AG20443 (cell line): Measurements from ENCODE around the gene AVEN.
"Not testable (repeated sequence)": the region's sequence is repeated elsewhere in the genome, so short reads cannot be mapped to it uniquely, and the experiment has no call there.

ENCODE experiments used
- DNase-seq: peaks from one replicate; pipeline ENCODE4 v3.0.0; 2012; ENCODE audit warnings: low spot score, mixed read lengths

AVEN gene, protein sequence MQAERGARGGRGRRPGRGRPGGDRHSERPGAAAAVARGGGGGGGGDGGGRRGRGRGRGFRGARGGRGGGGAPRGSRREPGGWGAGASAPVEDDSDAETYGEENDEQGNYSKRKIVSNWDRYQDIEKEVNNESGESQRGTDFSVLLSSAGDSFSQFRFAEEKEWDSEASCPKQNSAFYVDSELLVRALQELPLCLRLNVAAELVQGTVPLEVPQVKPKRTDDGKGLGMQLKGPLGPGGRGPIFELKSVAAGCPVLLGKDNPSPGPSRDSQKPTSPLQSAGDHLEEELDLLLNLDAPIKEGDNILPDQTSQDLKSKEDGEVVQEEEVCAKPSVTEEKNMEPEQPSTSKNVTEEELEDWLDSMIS

DNA sequence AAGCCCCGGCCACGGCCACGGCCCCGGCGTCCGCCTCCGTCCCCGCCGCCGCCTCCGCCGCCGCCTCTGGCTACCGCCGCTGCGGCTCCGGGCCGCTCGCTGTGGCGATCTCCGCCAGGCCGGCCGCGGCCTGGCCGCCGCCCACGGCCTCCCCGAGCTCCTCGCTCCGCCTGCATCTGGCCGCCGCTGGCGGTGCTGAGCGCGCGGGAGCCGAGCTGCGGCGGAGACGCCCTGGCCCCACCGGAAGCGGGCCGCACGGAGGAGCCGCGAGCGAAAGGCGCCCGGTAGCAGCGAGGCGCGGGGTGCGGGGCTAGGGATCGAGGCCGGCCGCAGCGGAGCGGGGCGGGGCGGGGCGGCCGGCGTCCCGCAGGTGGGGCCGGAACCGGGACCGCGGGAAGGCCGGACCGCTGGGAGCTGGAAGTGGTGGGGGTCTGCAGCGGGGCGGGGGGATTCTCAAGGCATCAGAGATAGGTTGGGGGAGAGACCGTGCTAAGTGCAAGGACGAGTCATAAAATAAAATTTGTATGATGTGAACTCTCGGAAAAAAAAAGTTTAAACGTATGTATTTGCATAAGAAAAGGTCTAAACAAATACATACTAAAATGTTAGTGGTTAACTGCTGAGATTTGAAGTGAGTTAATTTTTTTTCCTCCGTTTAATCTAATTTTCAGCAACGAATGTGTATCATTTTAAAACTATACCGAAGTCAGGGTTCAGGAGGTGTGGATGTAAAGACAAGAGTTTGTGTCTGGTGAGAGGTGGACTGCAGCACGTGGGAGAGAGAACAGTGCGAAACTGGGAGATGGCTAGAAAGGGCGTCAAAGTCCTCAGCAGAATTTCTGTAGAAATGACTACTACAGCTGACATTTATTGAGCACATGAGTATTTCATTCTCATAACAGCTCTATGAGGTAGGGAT is at the start of gene AVEN:
Gene AVEN (minus strand): TSS at position 334 of the 919 bp plus-strand sequence. CDS start 158 bp downstream, at position 176.
- DNase-seq: peak; percentile 77

DNA sequence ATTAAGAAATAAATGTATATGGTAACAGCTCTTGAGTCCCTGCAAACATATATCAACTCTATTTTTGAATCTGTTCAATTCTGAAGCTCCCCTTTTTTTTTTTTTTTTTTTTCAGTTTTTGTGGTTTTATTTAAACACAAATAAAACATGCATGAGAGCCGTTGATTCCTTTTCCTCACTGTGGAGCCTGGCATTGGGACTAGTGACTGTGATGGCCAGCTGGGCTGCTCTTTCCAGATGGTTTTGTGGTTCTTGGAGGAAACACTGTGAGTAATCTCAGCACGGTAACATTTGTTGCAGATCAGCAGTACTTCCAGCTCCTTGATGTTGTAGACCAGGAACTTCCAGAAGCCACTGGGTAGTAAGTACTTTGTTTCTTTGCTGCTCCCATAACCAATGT is 46.7 kb upstream of the AVEN start:
- peak; percentile 59 for DNase-seq

- peak; percentile 81 for DNase-seq
Observed at GRCh38 chr15:34084086-34084485, 45.1 kb upstream of the AVEN start.

DNA sequence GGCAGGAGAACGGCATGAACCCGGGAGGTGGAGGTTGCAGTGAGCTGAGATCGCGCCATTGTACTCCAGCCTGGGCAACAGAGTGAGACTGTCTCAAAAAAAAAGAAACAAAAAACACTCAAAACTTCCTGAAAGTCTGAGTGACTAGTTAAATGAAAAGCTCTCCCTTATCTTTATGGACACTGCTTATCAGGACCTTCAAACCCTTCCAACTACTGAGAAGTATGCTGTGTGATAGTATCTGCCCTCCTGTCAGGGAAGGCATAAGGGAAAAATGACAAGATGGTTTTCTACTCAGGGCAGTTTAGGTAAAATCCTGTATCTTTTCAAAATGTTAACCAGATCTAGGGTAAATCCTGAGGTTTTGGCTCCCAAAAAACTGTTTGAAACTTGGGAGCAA is 40.9 kb upstream of the AVEN start:
- DNase-seq: no peak

- DNase-seq: no peak
Observed at GRCh38 chr15:34078900-34079299, 39.9 kb upstream of the AVEN start.

GRCh38 chr15:34076785-34077184 is 37.8 kb upstream of the AVEN start:
- no peak for DNase-seq

- no peak for DNase-seq
Observed at GRCh38 chr15:34070003-34070402, 31.0 kb upstream of the AVEN start.

- no peak for DNase-seq
Observed at GRCh38 chr15:34065941-34066340, 26.9 kb upstream of the AVEN start.

DNA sequence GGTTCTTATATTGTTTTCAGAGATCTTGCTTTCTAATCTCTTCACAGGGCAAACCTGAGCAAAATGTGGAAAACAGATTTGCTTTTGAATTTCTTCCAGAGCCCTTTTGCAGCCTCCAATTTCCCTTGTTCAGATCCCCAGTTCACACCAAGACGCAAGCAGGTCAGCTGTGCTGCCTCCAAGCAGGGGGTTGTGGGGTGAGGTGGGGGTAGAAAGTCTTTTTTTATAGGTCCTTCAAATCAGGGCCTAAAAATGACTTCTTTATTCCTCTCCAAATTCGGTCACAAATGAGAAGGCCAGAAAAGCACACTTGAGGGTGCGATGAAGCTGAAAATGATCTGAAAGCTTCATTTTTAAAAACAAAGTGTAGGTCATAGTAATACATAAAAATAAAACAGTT is 26.3 kb upstream of the AVEN start:
- DNase-seq: no peak

DNA sequence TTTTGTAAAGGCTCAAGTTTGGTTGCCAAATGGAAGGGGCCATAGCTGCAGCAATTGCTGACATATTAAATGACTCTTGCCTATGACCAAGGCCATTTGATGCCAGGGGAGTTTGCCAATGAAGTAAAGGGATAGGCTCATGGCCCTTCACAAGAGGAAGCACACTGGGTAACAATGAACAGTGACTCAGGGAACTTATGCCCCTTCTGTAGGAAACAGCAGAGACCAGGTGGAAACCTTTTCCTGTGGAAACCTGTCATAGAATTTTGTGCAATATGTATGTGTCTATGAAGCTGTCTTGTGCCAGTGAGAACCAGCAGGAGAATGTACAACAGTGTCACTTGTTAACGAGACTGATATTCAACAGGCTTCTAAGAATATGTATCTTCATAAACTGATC is 25.4 kb upstream of the AVEN start:
- DNase-seq: no peak

- DNase-seq: no peak
Observed at GRCh38 chr15:34059946-34060345, 20.9 kb upstream of the AVEN start.

DNA sequence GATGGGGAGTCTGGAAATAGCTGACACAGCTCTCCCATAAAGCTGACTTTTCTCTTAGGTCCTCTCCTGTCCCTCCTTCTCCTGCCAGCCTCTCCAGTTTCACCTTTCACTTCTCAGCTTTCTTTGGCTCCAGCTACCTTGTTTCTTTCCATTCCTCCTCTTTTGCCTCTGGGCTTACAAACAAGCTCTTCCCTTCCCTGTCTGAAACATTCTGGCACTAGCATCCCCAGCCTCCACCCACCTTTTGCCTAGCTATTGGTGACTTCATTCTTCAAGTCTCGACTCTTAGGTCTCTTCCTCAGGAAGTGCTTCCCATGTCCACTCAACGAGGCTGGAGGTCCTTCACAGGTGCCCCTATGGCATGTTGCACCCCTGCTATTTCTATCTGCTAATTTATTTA is 20.5 kb upstream of the AVEN start:
- no peak for DNase-seq

DNA sequence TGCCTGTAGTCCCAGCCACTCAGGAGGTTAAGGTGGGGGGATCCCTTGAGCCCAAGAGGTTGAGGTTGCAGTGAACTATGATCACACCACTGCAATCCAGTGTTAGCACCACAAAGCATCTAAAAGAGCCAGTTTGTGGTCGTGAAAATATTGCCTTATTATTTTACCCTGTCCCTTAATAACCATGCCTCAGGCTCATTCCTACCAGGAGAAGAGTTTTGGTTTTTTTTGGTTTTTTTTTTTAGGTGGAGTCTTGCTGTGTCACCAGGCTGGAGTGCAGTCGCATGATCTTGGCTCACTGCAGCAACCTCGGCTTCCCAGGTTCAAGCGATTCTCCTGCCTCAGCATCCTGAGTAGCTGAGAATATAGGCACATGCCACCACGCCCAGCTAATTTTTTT is 17.9 kb upstream of the AVEN start:
- DNase-seq: peak; percentile 29

DNA sequence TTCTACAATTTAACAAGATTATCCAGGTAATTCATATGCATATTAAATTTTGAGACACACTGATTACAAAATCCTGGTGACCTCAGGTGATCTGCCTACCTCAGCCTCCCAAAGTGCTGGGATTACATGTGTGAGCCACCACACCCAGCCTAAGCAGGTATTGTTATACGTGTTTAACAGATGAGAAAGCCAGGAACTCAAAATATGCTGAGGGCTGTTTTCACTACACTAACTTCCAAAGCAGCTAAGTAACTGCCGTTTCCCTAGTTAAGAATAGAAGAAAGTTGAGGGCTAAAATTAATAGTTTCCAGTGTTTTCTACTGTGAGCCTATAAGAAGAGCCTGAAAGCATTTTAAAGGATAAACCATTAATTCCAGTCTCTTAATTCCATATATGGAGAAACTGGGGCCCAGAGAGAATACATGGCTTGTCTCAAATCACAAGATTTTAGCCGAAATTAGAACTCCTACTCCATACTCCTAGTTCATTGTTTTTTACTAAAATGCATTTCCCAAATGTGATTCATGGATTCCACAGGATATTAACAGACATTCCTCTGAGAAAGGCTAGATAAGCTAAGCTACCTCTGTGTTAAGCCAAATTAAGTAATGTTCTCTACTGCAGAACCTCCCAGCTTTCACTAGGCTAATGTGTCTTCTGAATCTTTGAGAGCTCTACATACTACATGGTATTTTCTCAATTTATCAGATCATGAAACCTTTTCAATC is 17.0 kb upstream of the AVEN start:
- peak; percentile 73 for DNase-seq

DNA sequence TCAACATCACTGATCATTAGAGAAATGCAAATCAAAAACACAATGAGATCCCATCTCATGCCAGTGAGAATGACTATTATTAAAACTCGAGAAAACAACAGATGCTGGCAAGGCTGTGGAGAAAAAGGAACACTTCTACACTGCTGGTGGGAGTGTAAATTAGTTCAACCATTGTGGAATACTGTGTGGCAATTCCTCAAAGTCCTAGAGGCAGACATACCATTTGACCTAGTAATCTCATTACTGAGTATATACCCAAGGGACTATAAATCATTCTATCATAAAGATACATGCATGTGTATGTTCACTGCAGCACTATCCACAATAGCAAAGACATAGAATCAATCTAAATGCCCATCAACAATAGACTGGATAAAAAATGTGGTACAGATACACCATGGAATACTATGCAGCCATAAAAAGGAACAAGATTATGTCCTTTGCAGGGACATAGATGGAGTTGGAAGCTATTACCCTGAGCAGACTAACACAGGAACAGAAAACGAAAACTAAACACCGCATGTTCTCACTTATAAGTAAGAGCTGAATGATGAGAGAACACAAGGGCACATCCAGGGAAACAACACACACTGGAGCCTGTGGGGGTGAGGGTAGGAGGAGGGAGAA is 15.2 kb upstream of the AVEN start:
- DNase-seq: no peak

GRCh38 chr15:34050385-34050784 is 11.4 kb upstream of the AVEN start:
- not testable (repeated sequence) for DNase-seq

DNA sequence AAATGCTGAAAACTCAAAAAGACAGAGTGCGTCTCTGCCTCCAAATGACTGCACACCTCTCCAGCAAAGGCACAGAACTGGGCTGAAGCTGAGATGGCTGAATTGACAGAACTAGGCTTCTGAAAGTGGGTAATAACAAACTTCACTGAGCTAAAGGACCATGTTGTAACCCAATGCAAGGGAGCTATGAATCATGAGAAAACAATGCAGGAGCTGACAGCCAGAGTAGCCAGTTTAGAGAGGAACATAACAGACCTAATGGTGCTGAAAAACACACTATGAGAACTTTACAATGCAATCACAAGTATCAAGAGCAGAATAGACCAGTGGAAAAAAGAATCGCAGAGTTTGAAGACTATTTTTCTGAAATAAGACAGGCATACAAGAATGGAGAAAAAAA is 10.1 kb upstream of the AVEN start:
- DNase-seq: no peak

GRCh38 chr15:34047893-34048775 is 9.1 kb upstream of the AVEN start:
- no peak for DNase-seq

DNA sequence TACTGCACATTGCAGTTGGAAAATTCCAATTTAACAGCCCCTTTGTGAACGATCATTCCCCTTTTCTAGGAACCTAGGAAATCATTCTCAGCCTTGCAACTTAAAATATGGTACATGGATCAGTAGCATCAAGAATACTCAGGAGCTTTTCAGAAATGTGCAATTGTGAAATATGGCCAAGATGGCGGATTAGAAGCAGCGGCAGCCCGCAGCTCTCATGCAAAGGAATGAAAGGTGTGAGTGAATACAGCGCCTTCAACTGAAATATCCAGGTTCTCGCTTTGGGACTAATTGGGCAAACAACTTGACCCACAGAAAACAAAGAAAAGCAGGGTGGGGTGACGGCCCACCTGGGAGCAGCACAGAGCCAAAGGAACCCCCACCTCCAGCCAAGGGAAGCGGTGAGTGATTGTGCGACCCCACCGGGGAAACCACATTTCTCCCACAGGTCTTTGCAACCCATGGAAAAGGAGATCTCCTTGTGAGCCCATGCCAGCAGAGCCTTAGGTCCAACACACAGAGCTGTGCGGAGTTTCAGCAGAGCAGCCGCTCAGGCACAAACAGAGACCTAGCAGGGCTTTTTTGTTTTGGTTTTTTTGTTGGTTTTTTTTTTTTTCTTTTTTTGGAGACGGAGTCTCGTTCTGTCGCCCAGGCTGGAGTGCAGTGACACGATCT is 7.6 kb upstream of the AVEN start:
- no peak for DNase-seq

DNA sequence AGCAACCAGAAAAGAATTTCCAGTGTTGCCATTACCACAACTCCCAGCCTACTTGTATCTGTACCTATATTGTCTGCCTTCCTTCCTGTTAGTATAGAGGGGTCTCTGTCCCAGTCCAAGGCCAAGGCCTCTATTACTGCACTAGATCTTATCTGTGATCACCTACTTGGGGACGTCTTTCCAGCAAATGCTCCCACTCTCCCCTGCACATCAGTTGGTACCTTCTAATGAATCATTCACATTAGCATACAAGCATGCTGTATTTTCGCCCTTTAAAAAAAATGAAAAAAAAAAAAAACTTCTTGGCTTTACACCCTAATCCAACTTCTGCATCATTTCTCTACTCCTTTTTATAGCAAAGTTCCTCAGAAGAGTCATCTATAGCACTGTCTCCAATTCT is 4.8 kb upstream of the AVEN start:
- no peak for DNase-seq
